LNCAP (cell line): ENCODE data around the gene KIAA1958.
A peak's percentile ranks its signal among the peaks of the same experiment; 100 is the strongest.

Experiments used
- CTCF ChIP-seq: fragments of 450-650 bp; IDR thresholded peaks from 2 replicates; pipeline ENCODE4 v1.5.1; 2017; ENCODE audit warnings: mild to moderate bottlenecking

KIAA1958 gene

GRCh38 chr9:112712678-112713077, 226.1 kb downstream of the KIAA1958 start:
- TF ChIP-seq CTCF = no peak

- peak; percentile 39; the same call in 1 of the 2 replicates for TF ChIP-seq CTCF
Observed at GRCh38 chr9:112717661-112718331, 231.2 kb downstream of the KIAA1958 start, which contains the start of gene INIP. Gene INIP, minus strand, starts transcription at chr9:112718117. Its CDS starts 1,632 bp downstream, at chr9:112716485.
